ENCODE data around the gene LASP1NB.

LASP1NB gene

GRCh38 chr17:38883592-38884526 lies 41.6 kb upstream of the LASP1NB start:
- no peak overlapping the region for H3K4me3 ChIP-seq (ENCODE audit: low read depth, low read length)
- peaks cover 59% of the 10 kb centered on the region for H3K36me3 ChIP-seq (replicated peaks)
- no peak for DNase-seq
- TF ChIP-seq CTCF (IDR thresholded peaks at IDR 0.05; ENCODE audit: low read depth, low read length, missing control alignments): peak; percentile 24
- H3K27ac ChIP-seq: no peak overlapping the region
- H3K27me3 ChIP-seq (replicated peaks): no peaks in the 10 kb centered on the region
- in situ Hi-C loops (cut with HindIII; ENCODE audit: low pct_ligation_motif_present, low sequenced_read_pairs): no loop called here

- peaks cover 64% of the 10 kb centered on the region for H3K36me3 ChIP-seq (replicated peaks)
Measured at GRCh38 chr17:38885044-38885727, 40.2 kb upstream of the LASP1NB start.

GRCh38 chr17:38885728-38886642 lies 39.4 kb upstream of the LASP1NB start:
- peak; percentile 45 for DNase-seq
- TF ChIP-seq CTCF (IDR thresholded peaks at IDR 0.05; ENCODE audit: low read depth, low read length, missing control alignments): no peak
- no peak overlapping the region for H3K27ac ChIP-seq
- H3K36me3 ChIP-seq (replicated peaks): peaks cover 64% of the 10 kb centered on the region
- no peaks in the 10 kb centered on the region for H3K27me3 ChIP-seq (replicated peaks)
- in situ Hi-C loops (cut with HindIII; ENCODE audit: low pct_ligation_motif_present, low sequenced_read_pairs): no loop called here
- no peak overlapping the region for H3K4me3 ChIP-seq (ENCODE audit: low read depth, low read length)

More at GRCh38 chr17:38885044-38885727, 40.2 kb upstream of the LASP1NB start:
- DNase-seq: no peak
- H3K27me3 ChIP-seq (replicated peaks): no peaks in the 10 kb centered on the region
- in situ Hi-C loops (cut with HindIII; ENCODE audit: low pct_ligation_motif_present, low sequenced_read_pairs): no loop called here
- H3K27ac ChIP-seq: no peak overlapping the region
- H3K4me3 ChIP-seq (ENCODE audit: low read depth, low read length): no peak overlapping the region
- no peak for TF ChIP-seq CTCF (IDR thresholded peaks at IDR 0.05; ENCODE audit: low read depth, low read length, missing control alignments)

DNA sequence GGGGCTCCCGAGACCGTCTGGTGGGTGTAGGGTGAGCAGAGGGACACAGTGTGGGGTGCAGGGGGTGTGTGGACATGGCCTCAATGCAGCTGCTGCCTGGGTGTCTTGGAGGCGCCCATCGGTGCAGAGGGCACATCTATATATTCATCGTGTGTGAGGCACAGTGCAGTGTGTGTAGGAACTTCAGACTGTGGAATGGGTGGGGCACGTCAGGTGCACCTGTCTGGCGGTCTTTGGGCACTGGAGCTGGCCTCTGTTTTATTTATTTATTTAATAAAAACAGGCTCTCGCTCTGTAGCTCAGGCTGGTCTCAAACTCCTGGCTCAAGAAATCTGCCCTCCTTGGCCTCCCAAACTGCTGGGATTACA lies 38.8 kb upstream of the LASP1NB start:
- no peak overlapping the region for H3K4me3 ChIP-seq (ENCODE audit: low read depth, low read length)
- no peak overlapping the region for H3K27ac ChIP-seq
- H3K27me3 ChIP-seq (replicated peaks): no peaks in the 10 kb centered on the region
- H3K36me3 ChIP-seq (replicated peaks): peaks cover 64% of the 10 kb centered on the region
- in situ Hi-C loops (cut with HindIII; ENCODE audit: low pct_ligation_motif_present, low sequenced_read_pairs): no loop called here
- TF ChIP-seq CTCF (IDR thresholded peaks at IDR 0.05; ENCODE audit: low read depth, low read length, missing control alignments): no peak
- DNase-seq: no peak

GRCh38 chr17:38888842-38889241 lies 36.6 kb upstream of the LASP1NB start:
- Histone ChIP-seq H3K27ac (no peak overlapping the region), H3K27me3 (replicated peaks) (no peaks in the 10 kb centered on the region), H3K36me3 (replicated peaks) (peaks cover 62% of the 10 kb centered on the region), H3K4me3 (ENCODE audit: low read depth, low read length) (no peak overlapping the region)
- no peak for TF ChIP-seq CTCF (IDR thresholded peaks at IDR 0.05; ENCODE audit: low read depth, low read length, missing control alignments)
- no peak for DNase-seq
- in situ Hi-C loops (cut with HindIII; ENCODE audit: low pct_ligation_motif_present, low sequenced_read_pairs): no loop called here
